Mesothelial cell of epicardium (in vitro differentiated cells): ENCODE measurements around the gene TEAD4. TPM values are rescaled to one million over a fixed set of nuclear protein-coding genes. Genes with fewer than 3 reads are reported as not detected.

Experiments
- DNase-seq, 2 experiments: peaks; one replicate each; pipeline ENCODE4 v3.0.0; 2021; ENCODE audit warnings: low spot score in 2 of 2; ENCODE audit not compliant: unreplicated experiment in 2 of 2
- H3K27ac Mint-ChIP-seq: 2 replicates; pipeline ENCODE4 v1.8.0; 2021; ENCODE audit warnings: mixed read lengths
- H3K27me3 Mint-ChIP-seq: 2 replicates; pipeline ENCODE4 v1.8.0; 2021; ENCODE audit warnings: low read depth, mixed read lengths
- H3K36me3 Mint-ChIP-seq: 2 replicates; pipeline ENCODE4 v1.8.0; 2021; ENCODE audit warnings: mixed read lengths
- H3K4me1 Mint-ChIP-seq: 2 replicates; pipeline ENCODE4 v1.8.0; 2021; ENCODE audit warnings: mixed read lengths
- H3K4me3 Mint-ChIP-seq: 2 replicates; pipeline ENCODE4 v1.8.0; 2021; ENCODE audit warnings: mild to moderate bottlenecking, moderate library complexity, mixed read lengths
- H3K9me3 Mint-ChIP-seq: 2 replicates; pipeline ENCODE4 v1.8.0; 2021; ENCODE audit warnings: mixed read lengths
- CTCF ChIP-seq: fragments of 200-600 bp; sonication (generic); IDR thresholded peaks from one replicate; pipeline ENCODE4 v1.5.0; 2021; ENCODE audit warnings: antibody characterized with exemption; ENCODE audit not compliant: unreplicated experiment
- total RNA-seq: library from RNA; stranded (reverse); gene quantifications from 3 replicates; pipeline ENCODE4 v1.2.1, GENCODE V29; 2021

The TEAD4 gene
- total RNA-seq, 1 donor from 2014 or later, result 32.3 TPM

GRCh38 chr12:3077572-3078081, 118.4 kb downstream of the TEAD4 start:
- H3K27ac Mint-ChIP-seq, result peak overlapping the region; percentile 72
- peak in 1 of 2 experiments; percentile 44 for DNase-seq
- peaks cover 26% of the 10 kb centered on the region for H3K4me1 Mint-ChIP-seq
- no peaks in the 10 kb centered on the region for H3K27me3 Mint-ChIP-seq
- TF ChIP-seq CTCF, result no peak
- H3K9me3 Mint-ChIP-seq, result no peaks in the 10 kb centered on the region
- H3K4me3 Mint-ChIP-seq, result peak overlapping the region; percentile 73
- no peaks in the 10 kb centered on the region for H3K36me3 Mint-ChIP-seq

DNA sequence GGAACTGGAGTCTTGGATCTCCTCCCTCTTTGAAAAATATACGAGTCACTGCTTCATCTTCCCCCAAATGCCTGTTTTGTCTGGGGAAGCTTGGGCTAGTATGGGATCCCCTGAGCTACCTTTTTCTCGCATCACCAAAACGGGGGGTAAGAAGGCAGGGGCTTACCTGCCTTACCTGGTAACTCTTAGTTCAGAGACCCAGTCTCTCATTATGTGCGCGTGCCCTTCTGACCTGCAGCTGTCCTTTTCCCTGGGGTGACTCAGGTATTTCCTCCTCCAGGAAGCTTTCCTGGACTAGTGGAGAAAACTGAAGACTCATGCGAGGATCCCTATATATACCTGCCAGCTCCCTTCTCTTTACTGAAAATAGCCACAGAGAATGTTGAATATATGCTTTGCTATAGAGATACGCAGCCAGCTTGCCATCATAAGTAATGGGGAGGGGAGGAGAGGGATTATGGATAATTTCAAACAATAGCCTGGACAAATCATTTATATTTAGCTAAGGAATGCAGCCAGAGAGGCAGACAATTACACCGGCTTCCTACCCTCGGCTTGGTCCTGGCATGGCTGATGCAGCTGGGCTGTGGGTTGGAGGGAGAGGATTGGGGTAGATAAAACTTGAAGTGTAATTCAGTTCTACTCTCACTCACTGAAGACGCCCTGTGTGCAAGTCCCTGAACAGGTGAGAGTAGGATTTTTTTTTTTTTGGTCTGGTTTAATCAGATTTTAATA, 119.1 kb downstream of the TEAD4 start:
- peak overlapping the region; percentile 73 for H3K4me3 Mint-ChIP-seq
- H3K4me1 Mint-ChIP-seq, result peaks cover 26% of the 10 kb centered on the region
- no peaks in the 10 kb centered on the region for H3K9me3 Mint-ChIP-seq
- no peak for DNase-seq
- no peak for TF ChIP-seq CTCF
- H3K27me3 Mint-ChIP-seq, result no peaks in the 10 kb centered on the region
- no peaks in the 10 kb centered on the region for H3K36me3 Mint-ChIP-seq
- peak overlapping the region; percentile 72 for H3K27ac Mint-ChIP-seq

GRCh38 chr12:3081091-3081490, 121.9 kb downstream of the TEAD4 start:
- no peak for TF ChIP-seq CTCF
- H3K27ac Mint-ChIP-seq, result no peak overlapping the region
- H3K27me3 Mint-ChIP-seq, result no peaks in the 10 kb centered on the region
- H3K4me3 Mint-ChIP-seq, result no peak overlapping the region
- H3K4me1 Mint-ChIP-seq, result peaks cover 37% of the 10 kb centered on the region
- H3K9me3 Mint-ChIP-seq, result no peaks in the 10 kb centered on the region
- DNase-seq, result no peak
- H3K36me3 Mint-ChIP-seq, result peaks cover 6% of the 10 kb centered on the region

DNA sequence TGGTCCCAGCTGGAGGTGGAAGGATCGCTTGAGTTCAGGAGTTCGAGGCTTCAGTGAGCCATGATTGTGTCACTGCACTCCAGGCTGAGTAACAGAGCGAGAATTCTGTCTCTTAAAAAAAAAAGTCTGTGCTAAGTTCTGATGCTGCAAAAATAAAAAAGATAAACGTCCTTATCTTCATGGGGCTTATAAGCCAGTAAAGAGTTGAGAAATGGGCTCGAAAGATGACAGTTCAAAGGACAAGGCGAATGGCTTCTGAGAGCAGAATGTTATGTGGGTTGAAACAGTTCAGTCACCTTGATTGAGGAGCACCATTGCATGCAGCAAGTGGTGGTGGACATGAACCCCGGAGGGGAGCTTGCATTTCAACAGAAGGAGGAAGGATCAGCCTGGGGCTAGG, 122.7 kb downstream of the TEAD4 start:
- H3K36me3 Mint-ChIP-seq, result peaks cover 8% of the 10 kb centered on the region
- H3K4me3 Mint-ChIP-seq, result no peak overlapping the region
- no peak for TF ChIP-seq CTCF
- H3K4me1 Mint-ChIP-seq, result peaks cover 44% of the 10 kb centered on the region
- H3K9me3 Mint-ChIP-seq, result no peaks in the 10 kb centered on the region
- no peaks in the 10 kb centered on the region for H3K27me3 Mint-ChIP-seq
- no peak overlapping the region for H3K27ac Mint-ChIP-seq
- no peak for DNase-seq

DNA sequence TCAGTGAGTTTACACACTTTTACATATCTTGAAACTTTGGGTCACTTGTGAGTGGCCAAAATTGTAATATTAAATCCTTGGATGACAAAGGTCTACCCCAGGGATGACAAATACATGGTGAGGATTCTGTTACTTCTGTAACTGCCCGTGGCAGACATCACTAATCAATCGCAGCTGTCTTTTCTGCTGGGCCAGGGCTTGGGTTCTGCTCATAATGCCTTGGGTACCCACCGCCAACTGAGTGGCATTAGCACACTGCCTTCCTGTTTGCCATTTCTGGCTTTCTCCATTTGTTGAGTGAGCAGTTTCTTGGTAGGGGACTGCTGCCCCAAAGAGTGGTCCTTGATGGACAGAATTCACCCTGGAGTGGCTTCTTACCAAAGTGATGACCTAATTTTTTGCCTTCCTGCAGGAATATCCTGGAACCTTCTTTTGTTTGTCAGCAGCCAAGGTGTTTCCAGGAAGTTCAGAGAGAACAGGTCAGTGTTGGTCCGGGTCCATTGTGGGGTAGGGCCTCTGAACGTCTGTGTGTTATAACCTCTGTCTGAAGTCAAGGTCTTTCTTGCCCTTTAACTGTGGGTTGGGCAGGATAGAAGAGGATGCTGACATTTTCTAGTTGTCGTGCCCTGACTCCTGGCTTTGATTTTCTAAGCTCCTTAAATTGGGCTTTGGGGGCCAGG, 124.2 kb downstream of the TEAD4 start:
- Mint-ChIP-seq H3K9me3 (no peaks in the 10 kb centered on the region), H3K4me3 (no peak overlapping the region), H3K27me3 (no peaks in the 10 kb centered on the region), H3K4me1 (peaks cover 42% of the 10 kb centered on the region), H3K36me3 (peaks cover 10% of the 10 kb centered on the region), H3K27ac (peak overlapping the region; percentile 9)
- DNase-seq, result no peak
- TF ChIP-seq CTCF, result no peak
